ENCODE data around the gene SLC6A13.

The SLC6A13 gene

GRCh38 chr12:227923-228845 lies 34.5 kb downstream of the SLC6A13 start:
- DNase-seq (ENCODE audit: insufficient read length, low spot score) (no peak), FAIRE-seq (no peak)
- no peak for TF ChIP-seq CTCF (IDR thresholded peaks at IDR 0.05; ENCODE audit: insufficient read depth, missing control alignments)

GRCh38 chr12:227286-227915 lies 35.2 kb downstream of the SLC6A13 start:
- no peak for TF ChIP-seq CTCF (IDR thresholded peaks at IDR 0.05; ENCODE audit: insufficient read depth, missing control alignments)
- DNase-seq (ENCODE audit: insufficient read length, low spot score) (no peak), FAIRE-seq (no peak)

GRCh38 chr12:226401-226800 lies 36.2 kb downstream of the SLC6A13 start:
- DNase-seq (ENCODE audit: insufficient read length, low spot score) (no peak), FAIRE-seq (no peak)

GRCh38 chr12:225012-225411 lies 37.6 kb downstream of the SLC6A13 start:
- DNase-seq (ENCODE audit: insufficient read length, low spot score), result no peak
- no peak for FAIRE-seq
- no peak for TF ChIP-seq CTCF (IDR thresholded peaks at IDR 0.05; ENCODE audit: insufficient read depth, missing control alignments)

More at GRCh38 chr12:226401-226800, 36.2 kb downstream of the SLC6A13 start:
- no peak for TF ChIP-seq CTCF (IDR thresholded peaks at IDR 0.05; ENCODE audit: insufficient read depth, missing control alignments)

- no peak for DNase-seq (ENCODE audit: insufficient read length, low spot score)
- no peak for FAIRE-seq
- TF ChIP-seq CTCF (IDR thresholded peaks at IDR 0.05; ENCODE audit: insufficient read depth, missing control alignments), result no peak
Observed at GRCh38 chr12:224330-224729, 38.3 kb downstream of the SLC6A13 start.

- FAIRE-seq (no peak), DNase-seq (ENCODE audit: insufficient read length, low spot score) (no peak)
- no peak for TF ChIP-seq CTCF (IDR thresholded peaks at IDR 0.05; ENCODE audit: insufficient read depth, missing control alignments)
Observed at GRCh38 chr12:223841-224240, 38.8 kb downstream of the SLC6A13 start.

- FAIRE-seq (no peak), DNase-seq (ENCODE audit: insufficient read length, low spot score) (no peak)
- TF ChIP-seq CTCF (IDR thresholded peaks at IDR 0.05; ENCODE audit: insufficient read depth, missing control alignments), result no peak
Observed at GRCh38 chr12:221736-222135, 40.9 kb downstream of the SLC6A13 start.
